GM19238 (cell line): ENCODE measurements around the gene HEY2.
A peak's percentile ranks its signal among the peaks of the same experiment; 100 is the strongest.

ENCODE experiments used
- DNase-seq: peaks from one replicate; pipeline ENCODE4 v3.0.0; 2011; ENCODE audit warnings: low spot score; ENCODE audit not compliant: insufficient read length

Gene HEY2

DNA sequence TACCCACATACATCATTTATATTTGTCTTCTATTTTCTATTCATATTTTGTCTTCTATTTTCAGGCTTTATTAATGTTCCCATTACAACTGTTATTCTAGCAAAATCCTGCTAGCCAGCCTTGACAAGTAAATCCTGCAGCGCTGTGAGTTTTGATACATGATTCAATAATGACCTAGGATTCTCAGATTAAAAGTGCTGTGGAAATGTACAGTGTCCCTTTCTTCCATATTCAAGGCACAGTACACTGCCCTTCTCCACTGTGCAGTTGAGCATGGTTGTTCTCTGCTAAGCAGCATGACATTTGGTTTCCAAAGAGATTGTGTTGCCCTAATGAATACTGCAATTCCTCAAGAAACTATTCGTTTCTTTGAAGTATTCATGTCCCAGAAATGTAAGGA lies 5.8 kb upstream of the HEY2 start:
- no peak for DNase-seq

DNA sequence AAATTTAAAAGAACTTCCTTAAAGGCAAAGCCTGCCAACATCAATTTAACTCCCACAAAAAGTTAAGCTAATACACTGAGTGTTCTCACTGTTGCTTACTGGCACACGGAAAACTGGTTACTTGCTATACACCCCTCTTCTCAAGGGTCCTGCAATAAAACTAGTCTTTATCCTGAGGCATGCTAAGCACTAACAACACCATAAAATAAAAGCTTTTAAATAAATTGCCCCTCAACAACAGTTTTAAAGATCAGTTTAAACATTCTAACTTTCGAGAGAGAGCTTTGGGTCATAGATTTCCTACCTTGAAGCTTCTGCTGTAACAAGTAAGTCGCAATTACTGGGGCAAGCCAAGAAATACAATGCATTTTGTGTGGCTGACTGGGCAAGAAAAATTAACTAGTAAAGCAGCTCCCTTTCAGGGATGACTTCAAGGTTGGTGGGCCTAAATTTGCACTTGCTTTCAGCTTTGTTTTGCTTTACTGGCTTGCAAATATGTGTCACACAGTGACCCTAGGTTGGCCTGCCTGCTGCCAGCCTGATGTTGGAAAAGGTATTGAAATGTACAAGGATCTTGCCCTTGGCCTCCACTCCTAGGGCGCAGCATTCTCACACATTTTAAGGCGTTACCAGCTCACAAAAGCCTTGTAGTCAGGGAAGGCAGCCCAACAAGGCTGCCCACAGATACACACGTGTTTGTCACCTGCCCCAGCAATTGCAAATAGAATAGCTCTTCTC lies 4.0 kb upstream of the HEY2 start:
- no peak for DNase-seq

DNA sequence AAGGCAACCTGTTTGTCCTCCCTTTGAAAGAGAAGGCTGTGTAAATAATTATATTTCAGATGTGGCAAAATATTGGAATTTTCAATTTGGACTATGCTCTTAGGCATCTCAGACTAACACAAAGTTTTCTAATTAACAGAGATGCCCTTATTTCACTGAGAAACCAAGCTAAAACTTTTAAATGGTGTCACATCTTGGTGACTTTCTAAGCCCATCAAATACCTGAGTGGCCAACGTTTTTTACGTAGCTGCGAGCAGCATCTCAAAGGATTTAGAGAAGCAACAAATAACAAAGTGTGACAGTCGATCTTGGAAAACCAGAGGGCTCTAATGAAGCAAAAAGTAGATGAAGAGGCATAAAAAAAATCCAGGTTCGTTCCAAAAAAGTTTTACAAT lies 3.4 kb upstream of the HEY2 start:
- DNase-seq, result no peak

DNA sequence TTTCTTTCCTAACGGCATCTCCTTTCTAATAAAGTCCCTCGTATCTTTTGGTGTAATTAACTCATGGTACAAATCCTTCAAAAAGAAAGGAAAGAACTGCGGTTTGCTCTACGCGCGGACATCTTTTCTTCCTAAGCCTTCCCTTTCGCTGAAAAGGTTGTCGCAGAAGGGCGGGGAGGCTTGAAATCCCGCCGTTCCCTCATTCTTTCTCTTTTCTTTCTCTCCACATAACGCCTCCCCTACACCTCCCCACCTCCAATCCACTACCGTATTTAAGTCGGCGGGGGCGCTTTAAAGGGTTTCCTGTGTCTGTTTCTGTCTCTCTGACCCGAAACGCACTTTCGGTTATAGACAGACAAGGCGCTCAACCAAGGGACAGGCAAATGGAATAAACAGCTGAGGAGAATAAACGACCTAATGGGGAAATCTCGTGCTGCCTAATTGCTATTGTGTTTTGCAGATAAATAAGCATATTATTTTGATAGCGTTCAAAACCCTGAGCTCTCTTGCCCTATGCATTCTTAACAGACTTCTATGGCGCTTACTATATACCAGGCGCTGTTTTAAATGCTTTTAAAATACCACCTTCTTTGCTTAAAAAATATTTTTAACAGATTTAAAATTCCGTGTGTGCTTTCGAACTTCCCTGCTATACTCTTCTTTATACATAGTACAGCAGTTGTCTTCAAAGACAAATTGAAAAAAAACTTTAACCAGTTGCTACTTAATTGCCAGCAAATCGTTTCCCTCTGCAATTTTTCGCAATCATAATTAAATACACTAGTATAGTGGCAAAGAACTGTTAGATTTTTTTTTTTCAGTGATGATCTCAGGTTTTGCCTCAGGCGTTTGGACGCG lies 2.5 kb upstream of the HEY2 start:
- DNase-seq, result peak; percentile 41

DNA sequence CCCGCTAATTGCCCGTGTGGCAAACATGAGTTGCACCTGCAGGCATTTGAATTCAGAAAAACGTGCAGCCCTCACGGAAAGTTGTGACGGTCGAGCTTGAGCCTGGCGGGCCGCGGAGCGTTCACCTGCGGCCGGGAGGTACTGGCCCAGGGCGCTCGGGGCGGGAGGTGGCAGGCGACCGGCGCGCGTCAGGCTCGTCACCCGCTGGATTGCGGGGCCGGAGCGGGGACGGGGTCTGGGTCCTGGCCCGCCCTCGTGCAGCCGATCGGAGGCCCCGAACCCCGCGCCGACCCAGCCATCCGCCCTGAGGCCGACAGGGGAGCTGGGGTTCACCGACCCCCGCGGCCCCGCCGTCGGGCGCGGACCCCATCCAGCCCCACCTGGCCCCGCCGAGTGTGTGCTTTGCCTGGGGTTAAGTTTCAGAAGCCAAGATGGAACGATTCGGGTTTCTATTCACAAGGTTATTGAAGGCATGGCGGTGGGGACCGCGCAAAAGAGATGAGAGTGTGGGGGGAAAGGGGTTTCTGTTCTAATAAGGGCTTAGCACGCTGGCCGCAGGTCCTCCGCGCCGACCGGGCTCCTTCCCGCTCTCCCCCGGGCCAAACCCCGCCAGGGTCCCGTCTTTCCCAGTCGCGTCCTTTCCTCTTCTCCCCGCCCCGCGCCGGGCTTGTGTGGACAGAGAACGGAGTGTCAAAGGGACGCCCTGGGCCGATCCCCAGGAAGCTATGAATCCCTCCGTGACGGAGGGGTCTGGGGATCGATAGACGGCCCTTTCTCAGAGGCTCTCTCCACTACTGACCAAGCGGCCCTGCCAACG lies 1.6 kb upstream of the HEY2 start:
- DNase-seq, result no peak

DNA sequence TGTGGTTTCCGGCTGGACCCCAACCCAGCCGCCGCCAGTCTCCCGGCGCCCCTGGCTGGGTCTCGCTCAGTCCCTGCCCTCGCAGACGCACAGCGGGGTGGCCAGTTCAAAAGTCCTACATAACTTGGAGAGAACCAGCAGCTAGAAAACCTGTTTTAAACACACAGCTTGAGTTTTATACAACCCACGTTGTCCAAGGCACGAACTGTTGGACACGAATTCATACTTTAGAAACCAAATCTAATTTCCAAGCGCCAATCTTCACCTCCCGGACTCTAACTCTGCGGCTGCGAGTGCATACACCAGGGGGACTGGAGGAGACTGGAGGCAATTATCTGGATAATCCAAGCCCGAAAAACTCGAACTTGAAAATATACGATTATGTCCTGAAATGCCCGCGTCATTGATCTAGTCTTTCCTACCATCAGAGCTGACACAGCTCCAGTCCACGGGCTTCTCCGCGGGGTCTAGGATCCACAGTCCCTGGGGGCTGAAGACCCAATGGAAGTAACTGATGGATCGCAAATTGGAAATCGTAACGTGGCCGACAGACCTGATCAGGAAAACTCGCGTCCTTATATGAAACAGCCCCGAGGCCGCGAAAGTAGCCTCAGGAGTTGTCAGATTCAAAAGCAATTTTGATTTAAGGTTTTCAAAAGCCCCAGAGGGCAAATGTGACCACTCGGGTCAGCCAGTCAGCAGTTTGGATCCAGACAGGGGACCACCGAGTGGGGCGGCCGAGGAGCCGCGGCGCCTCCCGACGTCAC lies 843 bp upstream of the HEY2 start:
- DNase-seq, result no peak

DNA sequence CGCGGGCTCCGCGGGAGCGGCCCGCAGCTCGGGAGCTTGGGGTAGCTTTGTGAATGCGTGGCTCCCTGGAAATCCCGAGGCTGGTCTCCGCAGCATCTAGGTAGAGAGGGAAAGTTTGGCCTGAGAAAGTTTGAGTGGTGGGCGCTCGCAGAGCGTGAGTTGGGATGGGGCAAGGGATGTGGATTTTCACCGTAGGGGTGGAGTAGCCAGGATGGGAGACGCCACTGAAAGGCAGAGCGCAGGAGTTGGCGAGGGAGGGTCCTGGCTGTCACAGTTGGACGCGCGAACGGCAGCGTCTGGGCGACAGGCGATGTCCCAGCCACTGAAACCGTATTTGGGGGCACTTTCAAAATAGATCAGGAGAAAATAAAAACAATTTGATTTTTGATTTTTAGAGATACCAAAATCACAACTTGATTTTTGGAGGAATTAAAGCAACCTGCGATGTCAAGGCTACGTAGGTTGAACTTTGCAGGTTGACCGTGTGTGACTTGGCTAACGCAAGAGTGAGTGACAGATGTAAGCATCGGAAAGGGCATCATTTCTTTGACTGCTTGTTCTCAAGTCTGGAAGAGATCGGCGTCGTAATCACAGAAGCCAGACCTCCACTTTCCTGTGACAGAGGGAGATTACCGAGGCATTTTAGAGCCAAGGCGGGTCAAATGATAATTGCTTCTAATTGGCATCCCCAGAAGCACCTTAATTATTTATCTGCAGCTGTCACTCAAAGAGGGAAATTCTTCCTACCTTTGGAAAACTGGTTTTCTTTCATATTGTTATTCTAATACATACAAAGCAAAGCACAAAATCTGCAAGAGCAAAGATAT lies 646 bp downstream of the HEY2 start:
- DNase-seq, result no peak

DNA sequence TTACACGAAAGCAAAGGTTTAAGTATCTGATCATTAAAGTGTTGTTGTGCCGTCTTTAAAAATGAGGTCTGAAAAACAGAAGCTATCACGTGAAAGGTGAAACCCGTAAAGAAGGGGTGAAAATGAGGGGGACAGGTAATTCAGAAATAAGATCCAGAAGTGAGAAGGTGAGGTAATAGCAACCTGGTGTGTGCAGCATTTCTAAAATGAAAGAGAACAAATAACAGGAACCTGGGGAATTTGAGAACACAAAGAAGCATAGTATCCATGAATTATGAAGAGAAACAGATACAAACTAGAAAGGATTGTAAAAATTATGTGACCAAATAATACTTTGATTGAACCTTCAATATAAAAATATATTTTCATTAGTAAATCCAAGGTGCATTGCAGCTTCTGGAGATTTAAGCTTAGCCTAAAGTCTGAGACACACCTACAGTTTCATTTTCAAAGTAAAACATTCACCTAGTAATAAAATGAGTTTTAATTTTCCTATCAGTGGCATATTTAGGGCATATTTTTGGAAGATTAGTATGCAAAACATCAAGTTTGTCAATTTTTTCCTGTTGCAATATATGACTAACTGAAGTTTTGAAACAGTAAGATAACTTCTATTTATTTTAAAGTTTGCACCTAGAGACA lies 1.4 kb downstream of the HEY2 start:
- no peak for DNase-seq

DNA sequence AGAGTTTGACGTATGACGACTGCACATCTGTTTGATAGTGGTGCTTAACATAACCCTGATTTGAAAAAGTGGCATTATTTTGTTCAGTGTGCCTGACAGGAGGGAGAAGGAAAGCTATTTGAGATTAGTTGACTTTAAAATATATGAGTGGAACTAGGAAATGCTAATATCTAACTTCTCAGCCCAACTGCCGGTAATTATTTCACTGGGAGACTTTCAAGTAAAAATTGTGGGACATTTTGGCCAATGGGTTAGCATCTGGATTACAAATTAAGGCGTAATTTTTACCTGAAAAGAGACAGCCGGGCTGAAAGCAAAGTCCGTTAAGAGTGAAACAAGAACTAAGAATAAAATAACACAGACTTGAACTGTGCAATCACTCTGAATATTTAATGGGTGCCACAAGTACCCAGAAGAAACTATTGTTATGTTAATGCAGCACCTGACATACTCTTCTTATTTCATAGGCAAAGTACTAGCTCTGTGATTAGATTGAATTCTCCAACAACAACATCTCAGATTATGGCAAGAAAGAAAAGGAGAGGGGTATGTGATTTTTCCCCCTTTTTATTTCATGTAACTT lies 2.0 kb downstream of the HEY2 start:
- no peak for DNase-seq

DNA sequence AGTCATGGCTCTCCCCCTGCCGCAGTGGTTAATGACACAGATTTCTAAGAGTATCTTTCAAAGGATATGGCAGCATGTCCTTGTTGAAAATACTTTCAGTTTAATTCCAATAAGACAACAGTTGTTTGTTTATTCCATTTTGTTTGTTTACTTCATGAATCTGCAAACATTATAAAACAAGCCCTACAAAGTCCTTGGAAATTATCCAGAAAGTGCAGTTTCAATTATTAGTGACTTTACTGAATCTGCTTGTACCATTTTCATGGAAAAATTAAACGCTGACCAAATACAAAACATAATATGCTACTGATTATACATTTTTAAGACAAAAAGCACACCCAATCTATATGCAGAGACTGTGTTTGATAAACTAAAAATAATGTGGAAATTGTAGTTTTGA lies 3.3 kb downstream of the HEY2 start:
- no peak for DNase-seq

DNA sequence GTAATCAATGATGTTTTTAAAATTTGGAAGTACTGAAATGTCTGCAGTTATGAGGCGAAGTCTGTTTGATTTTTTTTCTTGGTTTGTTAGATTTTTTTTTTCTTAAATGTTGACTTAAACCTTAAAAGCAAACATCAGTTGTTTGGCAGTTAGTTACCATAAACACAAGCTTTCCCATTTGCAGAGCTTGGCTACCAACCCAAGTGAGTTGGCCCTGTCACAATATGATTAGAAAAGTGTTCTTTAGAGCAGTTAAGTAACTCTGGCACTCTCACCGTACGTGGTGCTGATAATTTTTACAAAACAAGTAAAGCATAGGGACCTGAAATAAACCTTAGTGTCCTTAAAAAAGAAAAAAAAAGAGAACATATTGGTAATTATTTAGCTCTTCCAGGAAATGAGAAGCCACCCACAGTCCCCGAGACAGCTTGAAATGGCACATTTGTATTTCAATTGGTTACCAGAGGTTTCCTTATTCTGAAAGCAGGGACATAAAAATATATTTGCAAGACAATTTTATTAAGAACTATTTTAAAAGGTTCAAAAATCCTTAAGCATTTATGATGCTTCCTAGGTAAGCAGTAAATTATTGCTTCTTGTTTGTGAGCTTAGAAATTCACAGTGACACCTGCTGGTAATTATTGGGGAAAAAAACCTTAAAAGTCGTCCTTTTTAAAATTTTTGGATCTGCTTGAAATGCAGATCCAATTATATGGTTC lies 3.9 kb downstream of the HEY2 start:
- no peak for DNase-seq

DNA sequence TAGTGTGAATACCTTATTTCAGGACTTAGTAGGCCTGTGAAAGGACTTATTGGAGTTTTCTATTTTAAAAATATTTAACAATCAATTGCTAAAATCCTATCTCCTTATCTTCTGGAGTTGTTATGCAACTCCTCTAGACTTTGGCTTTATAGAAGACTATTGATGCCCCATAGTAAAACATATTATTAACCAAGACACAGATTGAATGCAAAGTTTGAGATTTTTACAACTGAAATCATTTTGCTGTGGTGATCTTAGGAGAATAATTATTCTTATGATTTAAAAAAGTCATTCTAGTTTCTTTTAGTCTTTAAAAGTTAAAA lies 4.5 kb downstream of the HEY2 start:
- DNase-seq, result no peak

DNA sequence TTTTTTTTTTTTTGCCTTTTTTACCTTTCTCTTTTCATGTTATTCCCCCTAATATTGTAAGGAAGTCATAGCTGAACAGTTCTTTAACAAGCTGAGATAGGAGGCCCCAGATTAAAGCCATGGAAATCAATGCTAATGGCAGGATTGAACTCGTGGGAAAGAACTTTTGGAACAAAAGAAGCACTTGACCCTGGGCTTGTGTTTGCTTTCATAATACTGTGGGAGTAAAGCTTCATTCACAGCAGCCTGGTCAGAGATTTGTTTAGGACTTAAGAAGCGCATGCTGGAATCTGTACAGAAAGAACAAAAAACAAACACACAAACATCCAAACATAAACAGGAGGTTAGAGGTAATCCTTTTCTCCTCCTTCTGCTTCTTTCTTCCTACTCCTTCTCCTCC lies 5.1 kb downstream of the HEY2 start:
- DNase-seq, result no peak

DNA sequence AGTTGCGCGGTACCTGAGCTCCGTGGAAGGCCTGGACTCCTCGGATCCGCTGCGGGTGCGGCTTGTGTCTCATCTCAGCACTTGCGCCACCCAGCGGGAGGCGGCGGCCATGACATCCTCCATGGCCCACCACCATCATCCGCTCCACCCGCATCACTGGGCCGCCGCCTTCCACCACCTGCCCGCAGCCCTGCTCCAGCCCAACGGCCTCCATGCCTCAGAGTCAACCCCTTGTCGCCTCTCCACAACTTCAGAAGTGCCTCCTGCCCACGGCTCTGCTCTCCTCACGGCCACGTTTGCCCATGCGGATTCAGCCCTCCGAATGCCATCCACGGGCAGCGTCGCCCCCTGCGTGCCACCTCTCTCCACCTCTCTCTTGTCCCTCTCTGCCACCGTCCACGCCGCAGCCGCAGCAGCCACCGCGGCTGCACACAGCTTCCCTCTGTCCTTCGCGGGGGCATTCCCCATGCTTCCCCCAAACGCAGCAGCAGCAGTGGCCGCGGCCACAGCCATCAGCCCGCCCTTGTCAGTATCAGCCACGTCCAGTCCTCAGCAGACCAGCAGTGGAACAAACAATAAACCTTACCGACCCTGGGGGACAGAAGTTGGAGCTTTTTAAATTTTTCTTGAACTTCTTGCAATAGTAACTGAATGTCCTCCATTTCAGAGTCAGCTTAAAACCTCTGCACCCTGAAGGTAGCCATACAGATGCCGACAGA lies 9.9 kb downstream of the HEY2 start:
- no peak for DNase-seq

DNA sequence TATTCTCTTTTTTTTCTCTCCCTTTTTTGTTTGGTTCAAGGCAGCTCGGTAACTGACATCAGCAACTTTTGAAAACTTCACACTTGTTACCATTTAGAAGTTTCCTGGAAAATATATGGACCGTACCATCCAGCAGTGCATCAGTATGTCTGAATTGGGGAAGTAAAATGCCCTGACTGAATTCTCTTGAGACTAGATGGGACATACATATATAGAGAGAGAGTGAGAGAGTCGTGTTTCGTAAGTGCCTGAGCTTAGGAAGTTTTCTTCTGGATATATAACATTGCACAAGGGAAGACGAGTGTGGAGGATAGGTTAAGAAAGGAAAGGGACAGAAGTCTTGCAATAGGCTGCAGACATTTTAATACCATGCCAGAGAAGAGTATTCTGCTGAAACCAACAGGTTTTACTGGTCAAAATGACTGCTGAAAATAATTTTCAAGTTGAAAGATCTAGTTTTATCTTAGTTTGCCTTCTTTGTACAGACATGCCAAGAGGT lies 10.6 kb downstream of the HEY2 start:
- no peak for DNase-seq

DNA sequence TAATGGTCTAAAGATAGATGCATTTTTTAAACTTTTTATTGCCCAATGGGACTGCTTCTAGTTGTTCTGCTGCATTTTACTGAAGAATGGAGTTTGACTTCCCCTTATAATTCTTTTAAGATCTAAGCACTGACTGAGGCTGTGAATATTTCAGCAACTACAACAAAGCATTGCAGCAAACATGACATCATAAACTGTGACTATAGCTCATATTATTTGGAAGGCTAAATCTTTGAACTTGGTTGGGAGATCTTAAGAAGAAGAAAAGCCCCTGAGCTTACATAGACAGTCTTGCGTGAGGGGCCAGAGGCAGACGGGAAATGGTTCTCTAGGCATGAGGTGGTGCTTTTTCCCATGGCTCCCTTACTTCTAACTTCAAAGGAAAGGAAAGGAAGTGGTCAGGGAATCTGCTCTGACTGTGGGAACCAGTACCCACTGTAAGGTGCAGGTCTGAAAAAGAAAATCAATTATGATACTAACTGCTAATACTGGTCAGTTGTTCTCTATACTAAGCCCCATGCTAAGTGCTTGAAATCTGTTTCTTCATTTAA lies 14.8 kb downstream of the HEY2 start:
- DNase-seq, result no peak

DNA sequence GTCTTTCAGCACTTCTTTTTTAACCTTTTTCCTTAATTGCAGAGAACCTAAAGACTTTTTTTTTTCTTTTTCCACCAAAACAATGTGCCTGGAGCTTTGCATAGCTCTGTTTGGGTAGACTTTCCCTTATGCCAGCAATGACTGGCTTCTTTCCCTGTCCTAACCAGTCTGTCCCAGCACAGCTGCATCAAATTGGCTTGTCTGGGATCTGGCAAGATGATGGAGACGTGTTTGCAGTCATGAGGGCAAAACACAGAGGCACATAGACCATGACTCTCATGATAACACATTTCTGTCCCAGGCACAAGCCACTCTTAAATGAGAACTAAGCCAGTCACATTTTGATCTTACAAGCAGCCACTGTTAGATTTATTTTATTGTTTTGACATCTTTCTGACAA lies 16.5 kb downstream of the HEY2 start:
- no peak for DNase-seq

DNA sequence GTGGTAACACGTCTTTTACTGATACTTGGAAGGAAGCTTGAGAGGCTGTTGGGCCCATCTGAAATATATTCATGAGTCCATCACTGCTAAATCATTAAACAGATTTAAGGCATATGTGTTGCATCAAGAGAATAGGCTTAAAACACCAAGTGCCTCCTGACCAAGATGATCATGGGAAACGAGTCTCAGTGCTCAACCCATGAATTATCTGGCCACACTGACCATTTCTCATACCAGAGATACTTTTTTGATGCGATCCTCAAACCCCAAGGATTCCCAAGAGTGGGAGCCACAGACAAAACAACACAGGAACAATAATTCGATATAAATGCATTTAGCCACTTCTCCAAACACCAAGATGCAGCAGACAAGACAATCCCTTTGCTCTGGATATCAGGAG lies 17.2 kb downstream of the HEY2 start:
- DNase-seq, result no peak
